ENCODE results near the gene TMEM132C.

GRCh38 chr12:128385736-128386135, 118.8 kb downstream of the TMEM132C start:
- TF ChIP-seq REST (IDR thresholded peaks at IDR 0.05; ENCODE audit: insufficient read depth in 1 of 2, low read depth in 2 of 2, low read length in 2 of 2), result no peak
- no peak for TF ChIP-seq TAF1 (IDR thresholded peaks at IDR 0.05; ENCODE audit: borderline replicate concordance, insufficient read depth, low read length)
- no peak for TF ChIP-seq POLR2AphosphoS5 (IDR thresholded peaks at IDR 0.05; ENCODE audit: low read depth, low read length)
- TF ChIP-seq SIN3A (IDR thresholded peaks at IDR 0.05; ENCODE audit: borderline replicate concordance, insufficient read depth, low read length), result no peak
